Ovary (tissue), 3 donors: ENCODE measurements around the gene CRKL.

ENCODE experiments used
- CTCF ChIP-seq, 3 donors: fragments of 450-650 bp in 2 of 3; fragments of 200-600 bp in 1 of 3; IDR thresholded peaks; one replicate each; pipeline versions ENCODE4 v1.5.1 to v1.8.0; 2016 to 2022; ENCODE audit warnings: antibody characterized with exemption in 3 of 3, mild to moderate bottlenecking in 1 of 3
- POLR2A ChIP-seq: fragments of 450-650 bp; IDR thresholded peaks from one replicate; pipeline ENCODE4 v1.6.1; 2017; ENCODE audit warnings: antibody characterized with exemption, mild to moderate bottlenecking, moderate library complexity
- donor health status: DM: no; HTN: no; CAD: no.

DNA sequence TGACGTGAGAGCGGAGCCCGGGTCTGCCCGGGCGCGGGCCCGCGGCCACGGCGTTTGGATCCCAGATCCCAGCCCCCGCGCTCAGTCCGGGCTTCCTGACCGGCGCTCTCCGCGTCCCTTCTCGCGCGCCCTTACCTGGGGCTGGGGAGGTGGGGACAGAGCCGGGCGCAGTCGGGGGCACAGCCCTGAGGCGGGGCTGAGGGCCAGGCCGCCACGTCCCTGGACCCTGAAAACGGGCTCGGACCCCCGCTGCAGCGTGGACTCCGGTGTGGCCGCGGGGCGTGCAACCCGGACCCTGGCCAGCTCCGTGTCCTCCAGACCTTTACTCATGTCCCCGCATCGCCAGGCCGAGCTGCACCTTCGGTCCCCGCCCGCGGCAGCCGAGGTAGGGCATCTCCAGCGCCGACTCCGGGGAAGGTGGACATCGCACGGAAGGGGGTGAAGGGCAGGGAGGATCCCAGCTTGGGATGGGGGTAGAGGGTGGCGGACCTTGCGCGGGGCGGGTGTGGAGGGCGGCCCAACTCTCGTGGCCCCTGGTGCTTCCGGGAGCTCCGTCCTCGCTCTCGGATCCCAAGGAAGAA is 40.0 kb downstream of the CRKL start:
- TF ChIP-seq CTCF (IDR thresholded peaks at IDR 0.05): no peak
- no peak for TF ChIP-seq POLR2A
